HCT116 (cell line): ENCODE results near the gene MPI. TPM values are rescaled to one million over a fixed set of nuclear protein-coding genes. Genes with fewer than 3 reads are reported as not detected.

Experiments used
- ATAC-seq: fragments of 200-7000 bp; cut with Tn5 transposase; 2 replicates; pipeline ENCODE4 v1.9.1; 2020; ENCODE audit warnings: mild to moderate bottlenecking, moderate library complexity
- BruUV-seq: library from RNA; stranded (reverse); fragments of 400-500 nt; replicated peaks from 2 replicates; lab custom pipeline; 2021; lab: Mats Ljungman, UMichigan
- CTCF ChIA-PET: fragments of 300-600 bp; sonication (Branson Sonifier 250); formaldehyde crosslinking; loops from one replicate; lab custom pipeline; 2021; ENCODE audit warnings: antibody characterized with exemption; lab: Charles Lee
- POLR2A ChIA-PET: fragments of 300-600, 350-600 bp; sonication (Branson Sonifier 250); formaldehyde crosslinking; loops from one replicate; lab custom pipeline; 2021; ENCODE audit warnings: antibody characterized with exemption; lab: Charles Lee
- RAD21 ChIA-PET, 2 experiments: fragments of 300-600 bp; sonication (Branson Sonifier 250); formaldehyde crosslinking; loops; one replicate each; lab custom pipeline; 2023; ENCODE audit warnings: low total read pairs in 2 of 2; ENCODE audit not compliant: uncharacterized antibody in 2 of 2, unreplicated experiment in 2 of 2, low non-redundant PET in 1 of 2; lab: Charles Lee
- DNase-seq: peaks from one replicate; pipeline ENCODE4 v3.0.0-alpha.2; 2010; ENCODE audit warnings: low read depth, low spot score
- H2AFZ ChIP-seq: fragments of 200-600 bp; shearing (Covaris generic), sonication (generic); 2 replicates; pipeline ENCODE4 v1.6.1; 2017; ENCODE audit warnings: low read depth, mixed run types, mixed read lengths, antibody characterized with exemption, low read length; ENCODE audit not compliant: poor library complexity, severe bottlenecking
- H3K27ac ChIP-seq: 2 replicates; pipeline ENCODE4 v1.5.1; 2012; ENCODE audit warnings: low read depth, low read length
- H3K27me3 ChIP-seq: fragments of 200-600 bp; sonication (generic); 2 replicates; pipeline ENCODE4 v1.6.1; 2016; ENCODE audit warnings: mixed run types, low read length, mixed read lengths; ENCODE audit not compliant: insufficient read depth
- H3K36me3 ChIP-seq, 2 experiments: fragments of 200-500 bp in 1 of 2; fragments of 200-600 bp in 1 of 2; sonication (Bioruptor generic) in 1 of 2; sonication (generic) in 1 of 2; 2 replicates each; pipeline versions ENCODE4 v1.5.1 to v1.6.1; 2014 to 2016; ENCODE audit warnings: low read length in 2 of 2, inconsistent platforms in 1 of 2, mixed read lengths in 1 of 2, mixed run types in 1 of 2; ENCODE audit not compliant: insufficient read depth in 2 of 2, control insufficient read depth in 1 of 2
- H3K4me1 ChIP-seq, 2 experiments: fragments of 200-600 bp in 1 of 2; sonication (generic) in 1 of 2; 2 replicates each; pipeline versions ENCODE4 v1.5.1 to v1.6.1; 2012 to 2017; ENCODE audit warnings: low read length in 2 of 2, inconsistent platforms in 1 of 2, mild to moderate bottlenecking in 1 of 2, mixed read lengths in 1 of 2, mixed run types in 1 of 2, moderate library complexity in 1 of 2; ENCODE audit not compliant: insufficient read depth in 2 of 2, control insufficient read depth in 1 of 2
- H3K4me2 ChIP-seq: fragments of 200-600 bp; sonication (generic); 2 replicates; pipeline ENCODE4 v1.6.1; 2017; ENCODE audit warnings: mixed run types, low read length, mixed read lengths
- H3K4me3 ChIP-seq, 2 experiments: fragments of 200-600 bp in 1 of 2; sonication (generic) in 1 of 2; replicated peaks in 1 of 2; 2 replicates each; pipeline ENCODE4 v1.5.1; 2011 to 2016; ENCODE audit warnings: low read length in 2 of 2, control low read depth in 1 of 2, low read depth in 1 of 2, mild to moderate bottlenecking in 1 of 2, mixed read lengths in 1 of 2, mixed run types in 1 of 2
- H3K79me2 ChIP-seq: fragments of 200-600 bp; sonication (generic); 2 replicates; pipeline ENCODE4 v1.6.1; 2017; ENCODE audit warnings: mild to moderate bottlenecking, mixed run types, low read length, moderate library complexity, mixed read lengths; ENCODE audit not compliant: insufficient read depth
- H3K9ac ChIP-seq: fragments of 200-600 bp; sonication (generic); 2 replicates; pipeline ENCODE4 v1.6.1; 2016; ENCODE audit warnings: low read length, mixed read lengths
- H3K9me2 ChIP-seq: fragments of 200-600 bp; sonication (generic), shearing (Covaris generic); 2 replicates; pipeline ENCODE4 v1.6.1; 2017; ENCODE audit warnings: mixed run types, mild to moderate bottlenecking, moderate library complexity; ENCODE audit not compliant: insufficient read depth
- H3K9me3 ChIP-seq, 2 experiments: fragments of 200-500 bp in 1 of 2; fragments of 200-600 bp in 1 of 2; sonication (Bioruptor generic) in 1 of 2; sonication (generic) in 1 of 2; 2 replicates each; pipeline ENCODE4 v1.6.1; 2014 to 2017; ENCODE audit warnings: low read length in 2 of 2, mixed read lengths in 2 of 2, inconsistent platforms in 1 of 2, low read depth in 1 of 2, mild to moderate bottlenecking in 1 of 2, mixed run types in 1 of 2, moderate library complexity in 1 of 2; ENCODE audit not compliant: control insufficient read depth in 1 of 2, insufficient read depth in 1 of 2
- H4K20me1 ChIP-seq: fragments of 200-600 bp; sonication (generic), shearing (Covaris generic); 2 replicates; pipeline ENCODE4 v1.6.1; 2017; ENCODE audit warnings: mixed run types, mild to moderate bottlenecking, moderate library complexity; ENCODE audit not compliant: insufficient read depth
- ATF3 ChIP-seq: IDR thresholded peaks from 2 replicates; pipeline ENCODE4 v1.6.1; 2012
- CBX3 ChIP-seq: IDR thresholded peaks from 2 replicates; pipeline ENCODE4 v1.6.1; 2012; ENCODE audit warnings: low read depth
- CTCF ChIP-seq, 3 experiments: fragments of 200-600 bp in 1 of 3; sonication (generic) in 1 of 3; IDR thresholded peaks in 2 of 3; conservative IDR thresholded peaks in 1 of 3; 2 replicates each; pipeline ENCODE4 v1.5.1; 2012 to 2017; ENCODE audit warnings: low read depth in 2 of 3, low read length in 2 of 3, antibody characterized with exemption in 1 of 3, borderline replicate concordance in 1 of 3, control low read depth in 1 of 3, mild to moderate bottlenecking in 1 of 3, mixed read lengths in 1 of 3, mixed run types in 1 of 3, moderate library complexity in 1 of 3; ENCODE audit not compliant: insufficient read depth in 1 of 3
- EGR1 ChIP-seq: IDR thresholded peaks from 2 replicates; pipeline ENCODE4 v1.6.1; 2012; ENCODE audit warnings: low read depth
- ELF1 ChIP-seq: IDR thresholded peaks from 2 replicates; pipeline ENCODE4 v1.6.1; 2012; ENCODE audit warnings: low read depth, borderline replicate concordance
- EZH2phosphoT487 ChIP-seq: fragments of 200-600 bp; IDR thresholded peaks from 2 replicates; pipeline ENCODE4 v1.6.1; 2018; ENCODE audit warnings: antibody characterized with exemption, borderline replicate concordance
- JUND ChIP-seq: IDR thresholded peaks from 2 replicates; pipeline ENCODE4 v1.6.1; 2012
- MAX ChIP-seq: IDR thresholded peaks from 2 replicates; pipeline ENCODE4 v1.6.1; 2012
- POLR2A ChIP-seq: IDR thresholded peaks from 2 replicates; pipeline ENCODE4 v1.7.0; 2011; ENCODE audit warnings: borderline replicate concordance; ENCODE audit not compliant: insufficient read depth, insufficient read length; ENCODE audit errors: extremely low read depth
- POLR2AphosphoS5 ChIP-seq: IDR thresholded peaks from 2 replicates; pipeline ENCODE4 v1.6.1; 2011; ENCODE audit warnings: mild to moderate bottlenecking, low read depth, low read length, moderate library complexity
- REST ChIP-seq: IDR thresholded peaks from 2 replicates; pipeline ENCODE4 v1.6.1; 2012; ENCODE audit warnings: low read depth
- SP1 ChIP-seq: IDR thresholded peaks from 2 replicates; pipeline ENCODE4 v1.6.1; 2012; ENCODE audit warnings: low read depth
- SRF ChIP-seq: IDR thresholded peaks from 2 replicates; pipeline ENCODE4 v1.6.1; 2012; ENCODE audit warnings: low read depth
- TCF7L2 ChIP-seq: IDR thresholded peaks from 2 replicates; pipeline ENCODE4 v1.7.0; 2011; ENCODE audit warnings: borderline replicate concordance, inconsistent platforms; ENCODE audit not compliant: insufficient read depth, insufficient read length; ENCODE audit errors: extremely low read depth
- YY1 ChIP-seq: IDR thresholded peaks from 2 replicates; pipeline ENCODE4 v1.6.1; 2011; ENCODE audit warnings: low read length, low read depth, moderate library complexity, mild to moderate bottlenecking; ENCODE audit not compliant: insufficient replicate concordance; ENCODE audit errors: extremely low read depth
- ZBTB33 ChIP-seq: IDR thresholded peaks from 2 replicates; pipeline ENCODE4 v1.6.1; 2011; ENCODE audit warnings: mild to moderate bottlenecking, low read length, moderate library complexity; ENCODE audit not compliant: insufficient replicate concordance; ENCODE audit errors: extremely low read depth
- ZNF274 ChIP-seq: fragments of 200-500 bp; sonication (Bioruptor generic); IDR thresholded peaks from 2 replicates; pipeline ENCODE4 v1.6.1; 2014; ENCODE audit warnings: mild to moderate bottlenecking, low read depth, low read length, inconsistent platforms
- intact Hi-C: fragments of 100-400 bp; cut with micrococcal nuclease; formaldehyde crosslinking; loops from 2 replicates; pipeline ENCODE4 v1.10.0; 2022
- total RNA-seq: library from RNA; stranded (reverse); gene quantifications from one replicate; pipeline ENCODE4 v1.2.1, GENCODE V29; 2021; ENCODE audit not compliant: unreplicated experiment

The MPI gene
- total RNA-seq, 1 experiment from 2014 or later: 49.7 TPM

- ATAC-seq (no peak), DNase-seq (no peak)
- Histone ChIP-seq H3K36me3 (peaks cover 18 to 26% of the 10 kb centered on the region in 2 experiments; a peak in 3 of 4 replicates), H3K79me2 (peaks cover 6% of the 10 kb centered on the region; the same call in 1 of the 2 replicates), H3K27me3 (no peaks in the 10 kb centered on the region), H3K4me3 (no peak overlapping the region), H3K9me3 (no peaks in the 10 kb centered on the region), H3K4me2 (no peak overlapping the region), H2AFZ (no peak overlapping the region), H3K9me2 (no peaks in the 10 kb centered on the region), H4K20me1 (no peaks in the 10 kb centered on the region), H3K4me1 (peaks cover 9 to 21% of the 10 kb centered on the region in 2 experiments; a peak in 3 of 4 replicates), H3K9ac (peak overlapping the region; percentile 88; the same call in 1 of the 2 replicates), H3K27ac (0 out of 2 replicates have a peak overlapping the region, but pooled peaks have one; percentile 93)
- CTCF ChIA-PET: interaction anchor here (0.6 to 1.6 kb wide), 2 partner anchors 12 to 57 kb away, joined by 3 to 5 read pairs; no protein-coding TSS in a partner anchor
- intact Hi-C loops: no loop called here
- no TSS peak for BruUV-seq
- POLR2A ChIA-PET: interaction anchor here (1.0 kb wide), 1 partner anchor 11 kb away, joined by 3 read pairs; no protein-coding TSS in a partner anchor
- RAD21 ChIA-PET: interaction anchor here in 1 of 2 experiments (0.6 kb wide), 1 partner anchor 19 kb away, joined by 3 read pairs; no protein-coding TSS in a partner anchor
- TF ChIP-seq EGR1: no peak
- no peak for TF ChIP-seq ZNF274
- TF ChIP-seq ELF1: no peak
- TF ChIP-seq POLR2A: no peak
- TF ChIP-seq SRF: no peak
- TF ChIP-seq MAX: no peak
- TF ChIP-seq EZH2phosphoT487: no peak
- no peak for TF ChIP-seq CBX3
- TF ChIP-seq JUND: no peak
- TF ChIP-seq REST: no peak
- TF ChIP-seq YY1: no peak
- TF ChIP-seq CTCF (IDR thresholded peaks at IDR 0.05 in 2 of 3, conservative IDR thresholded peaks at IDR 0.05 in 1 of 3; ENCODE audit: borderline replicate concordance in 1 of 3, insufficient read depth in 1 of 3, low read depth in 2 of 3, low read length in 2 of 3): no peak
- TF ChIP-seq POLR2AphosphoS5: no peak
- no peak for TF ChIP-seq ATF3
- TF ChIP-seq TCF7L2: no peak
- no peak for TF ChIP-seq ZBTB33
- no peak for TF ChIP-seq SP1
These were observed 45.3 kb upstream of the MPI start for GRCh38 chr15:74844319-74845207.
